HG02623 (cell line): ENCODE data around the gene XRN2.

Source experiments
- ATAC-seq: cut with Tn5 transposase; IDR thresholded peaks from one replicate; pipeline ENCODE4 v1.9.1; 2021; ENCODE audit warnings: moderate library complexity; ENCODE audit not compliant: unreplicated experiment

XRN2 gene

GRCh38 chr20:21291026-21291425, 12.1 kb upstream of the XRN2 start:
- ATAC-seq: no peak

GRCh38 chr20:21294755-21295154, 8.4 kb upstream of the XRN2 start:
- ATAC-seq: no peak

GRCh38 chr20:21301940-21302663, 1.0 kb upstream of the XRN2 start:
- ATAC-seq: no peak

- peak; percentile 13 for ATAC-seq
Measured at GRCh38 chr20:21302664-21303060, 469 bp upstream of the XRN2 start.

GRCh38 chr20:21303872-21304586, 898 bp downstream of the XRN2 start:
- ATAC-seq: no peak

GRCh38 chr20:21308340-21308739, 5.2 kb downstream of the XRN2 start:
- no peak for ATAC-seq

- ATAC-seq: no peak
Measured at GRCh38 chr20:21309678-21310467, 6.7 kb downstream of the XRN2 start.

- no peak for ATAC-seq
Measured at GRCh38 chr20:21312813-21313474, 9.8 kb downstream of the XRN2 start.

GRCh38 chr20:21315138-21315537, 12.0 kb downstream of the XRN2 start:
- ATAC-seq: no peak

GRCh38 chr20:21322083-21322710, 19.1 kb downstream of the XRN2 start:
- ATAC-seq: no peak

GRCh38 chr20:21322921-21323331, 19.8 kb downstream of the XRN2 start:
- no peak for ATAC-seq

- ATAC-seq: no peak
Measured at GRCh38 chr20:21323640-21324039, 20.5 kb downstream of the XRN2 start.

GRCh38 chr20:21324126-21324525, 21.0 kb downstream of the XRN2 start:
- ATAC-seq: no peak

- no peak for ATAC-seq
Measured at GRCh38 chr20:21325296-21325695, 22.2 kb downstream of the XRN2 start.

GRCh38 chr20:21326700-21327099, 23.6 kb downstream of the XRN2 start:
- ATAC-seq: no peak

- no peak for ATAC-seq
Measured at GRCh38 chr20:21336455-21337151, 33.5 kb downstream of the XRN2 start.

GRCh38 chr20:21338291-21338690, 35.2 kb downstream of the XRN2 start:
- no peak for ATAC-seq

GRCh38 chr20:21339499-21339898, 36.4 kb downstream of the XRN2 start:
- no peak for ATAC-seq

- no peak for ATAC-seq
Measured at GRCh38 chr20:21340991-21341697, 38.0 kb downstream of the XRN2 start.
